Measurements from ENCODE around the gene RALA.
"Not testable (repeated sequence)": the region's sequence is repeated elsewhere in the genome, so short reads cannot be mapped to it uniquely, and the experiment has no call there.

- not testable (repeated sequence) for TF ChIP-seq CTCF, POLR2A (IDR thresholded peaks at IDR 0.05)
Measured at GRCh38 chr7:39679874-39680273, 56.5 kb downstream of the RALA start.
